Neuronal stem cell (in vitro differentiated cells): ENCODE data around the gene SNX13.

Source experiments
- DNase-seq: peaks from one replicate; pipeline ENCODE4 v3.0.0-alpha.2; 2013; ENCODE audit warnings: low spot score
- H2AFZ ChIP-seq: one replicate; pipeline ENCODE4 v1.6.1; 2013; ENCODE audit warnings: mild to moderate bottlenecking, low read length, inconsistent platforms
- H2AK5ac ChIP-seq: 2 replicates; pipeline ENCODE4 v1.6.1; 2013; ENCODE audit warnings: low read depth, mild to moderate bottlenecking, inconsistent platforms, low read length, moderate library complexity, mixed read lengths
- H2BK120ac ChIP-seq: 2 replicates; pipeline ENCODE4 v1.6.1; 2013; ENCODE audit warnings: low read depth, mild to moderate bottlenecking, inconsistent platforms, low read length, moderate library complexity, mixed read lengths
- H2BK12ac ChIP-seq: one replicate; pipeline ENCODE4 v1.6.1; 2013; ENCODE audit warnings: low read length, inconsistent platforms
- H2BK15ac ChIP-seq: 2 replicates; pipeline ENCODE4 v1.6.1; 2013; ENCODE audit warnings: mild to moderate bottlenecking, low read length, inconsistent platforms, mixed read lengths
- H2BK5ac ChIP-seq: one replicate; pipeline ENCODE4 v1.6.1; 2013; ENCODE audit warnings: inconsistent platforms, mild to moderate bottlenecking, low read length, moderate library complexity
- H3K14ac ChIP-seq: one replicate; pipeline ENCODE4 v1.6.1; 2013; ENCODE audit warnings: low read length, inconsistent platforms
- H3K18ac ChIP-seq: 2 replicates; pipeline ENCODE4 v1.6.1; 2013; ENCODE audit warnings: low read length, inconsistent platforms
- H3K23ac ChIP-seq: 2 replicates; pipeline ENCODE4 v1.6.1; 2013; ENCODE audit warnings: low read depth, mild to moderate bottlenecking, mixed read lengths, low read length, inconsistent platforms; ENCODE audit not compliant: poor library complexity
- H3K27ac ChIP-seq: replicated peaks from 3 replicates; pipeline ENCODE4 v1.5.1; 2013; ENCODE audit warnings: low read length, inconsistent platforms
- H3K27me3 ChIP-seq, 3 experiments: 2 replicates each; pipeline ENCODE4 v1.6.1; 2013; ENCODE audit warnings: low read length in 3 of 3, mild to moderate bottlenecking in 2 of 3, inconsistent platforms in 1 of 3, low read depth in 1 of 3, mixed read lengths in 1 of 3, moderate library complexity in 1 of 3; ENCODE audit not compliant: control insufficient read depth in 3 of 3, insufficient read depth in 3 of 3
- H3K36me3 ChIP-seq, 2 donors: replicated peaks in 1 of 2; 2 replicates each; pipeline ENCODE4 v1.6.1; 2013; ENCODE audit warnings: low read length in 2 of 2; ENCODE audit not compliant: control insufficient read depth in 2 of 2, insufficient read depth in 2 of 2
- H3K4ac ChIP-seq: 2 replicates; pipeline ENCODE4 v1.6.1; 2013; ENCODE audit warnings: inconsistent platforms, mild to moderate bottlenecking, low read length, moderate library complexity
- H3K4me1 ChIP-seq, 2 donors: 1 replicate in 1 of 2; 2 replicates in 1 of 2; pipeline ENCODE4 v1.6.1; 2013; ENCODE audit warnings: low read length in 2 of 2, low read depth in 1 of 2; ENCODE audit not compliant: control insufficient read depth in 2 of 2, insufficient read depth in 1 of 2
- H3K4me2 ChIP-seq: one replicate; pipeline ENCODE4 v1.6.1; 2013; ENCODE audit warnings: mild to moderate bottlenecking, low read length, inconsistent platforms; ENCODE audit not compliant: insufficient read depth, poor library complexity, severe bottlenecking
- H3K4me3 ChIP-seq, 2 donors: 2 replicates each; pipeline ENCODE4 v1.5.1; 2013; ENCODE audit warnings: low read length in 2 of 2, mild to moderate bottlenecking in 2 of 2, inconsistent platforms in 1 of 2, moderate library complexity in 1 of 2
- H3K79me1 ChIP-seq: one replicate; pipeline ENCODE4 v1.6.1; 2013; ENCODE audit warnings: low read depth, mild to moderate bottlenecking, inconsistent platforms, low read length, moderate library complexity
- H3K9ac ChIP-seq: one replicate; pipeline ENCODE4 v1.6.1; 2013; ENCODE audit warnings: mild to moderate bottlenecking, low read depth, low read length, inconsistent platforms; ENCODE audit not compliant: poor library complexity
- H3K9me3 ChIP-seq, 2 donors: replicated peaks in 1 of 2; 2 replicates each; pipeline versions ENCODE3 to v1.6.1; 2013; ENCODE audit warnings: low read length in 2 of 2, mild to moderate bottlenecking in 2 of 2, inconsistent platforms in 1 of 2, low read depth in 1 of 2, mixed read lengths in 1 of 2, moderate library complexity in 1 of 2; ENCODE audit not compliant: control insufficient read depth in 2 of 2, insufficient read depth in 1 of 2
- H4K8ac ChIP-seq: one replicate; pipeline ENCODE4 v1.6.1; 2013; ENCODE audit warnings: low read depth, mild to moderate bottlenecking, inconsistent platforms, low read length, moderate library complexity
- H4K91ac ChIP-seq: one replicate; pipeline ENCODE4 v1.6.1; 2013; ENCODE audit warnings: low read length, low read depth, mild to moderate bottlenecking, inconsistent platforms; ENCODE audit not compliant: poor library complexity
- WGBS, 2 donors: extraction: QIAGEN DNeasy Blood & Tissue Kit; methylation state at CpG; one replicate each; pipeline ENCODE4 v1.1.7; 2013; ENCODE audit warnings: missing lambda C conversion rate in 2 of 2, mixed read lengths in 1 of 2; ENCODE audit not compliant: insufficient read length in 2 of 2, insufficient replicate concordance in 1 of 2; ENCODE audit errors: extremely low coverage in 2 of 2; 5-methylcytosine and 5-hydroxymethylcytosine counted together

SNX13 gene

GRCh38 chr7:17976952-17977351, 36.7 kb upstream of the SNX13 start:
- WGBS, 2 donors: no CpG with 5 or more reads among the region's 2 CpGs
- Histone ChIP-seq H4K8ac (no peak overlapping the region), H3K27me3 (no peaks in the 10 kb centered on the region), H2BK5ac (no peak overlapping the region), H3K4me1 (no peaks in the 10 kb centered on the region), H3K23ac (no peak overlapping the region), H2BK15ac (no peak overlapping the region), H3K9ac (no peak overlapping the region), H3K36me3 (no peaks in the 10 kb centered on the region), H3K79me1 (no peaks in the 10 kb centered on the region), H3K18ac (no peak overlapping the region), H2AK5ac (no peak overlapping the region), H2BK120ac (no peak overlapping the region), H3K9me3 (no peaks in the 10 kb centered on the region), H3K4ac (no peak overlapping the region), H3K27ac (no peak overlapping the region), H3K4me2 (no peak overlapping the region), H3K14ac (no peak overlapping the region), H2BK12ac (no peak overlapping the region), H2AFZ (no peak overlapping the region), H3K4me3 (no peak overlapping the region), H4K91ac (no peak overlapping the region)
- DNase-seq: no peak

- Histone ChIP-seq H3K36me3 (no peaks in the 10 kb centered on the region), H2BK15ac (no peak overlapping the region), H3K79me1 (no peaks in the 10 kb centered on the region), H3K14ac (no peak overlapping the region), H3K23ac (no peak overlapping the region), H4K91ac (no peak overlapping the region), H3K4me3 (no peak overlapping the region), H3K9ac (no peak overlapping the region), H3K4me2 (no peak overlapping the region), H2BK5ac (no peak overlapping the region), H2AK5ac (no peak overlapping the region), H2AFZ (no peak overlapping the region), H3K27ac (no peak overlapping the region), H3K4ac (no peak overlapping the region), H4K8ac (no peak overlapping the region), H2BK120ac (no peak overlapping the region), H3K9me3 (no peaks in the 10 kb centered on the region), H3K18ac (no peak overlapping the region), H3K4me1 (no peaks in the 10 kb centered on the region), H2BK12ac (no peak overlapping the region), H3K27me3 (no peaks in the 10 kb centered on the region)
- WGBS, 2 donors: no CpG with 5 or more reads among the region's 2 CpGs
- no peak for DNase-seq
These were observed 31.1 kb upstream of the SNX13 start for GRCh38 chr7:17971411-17971810.

GRCh38 chr7:17968791-17969715, 28.8 kb upstream of the SNX13 start:
- Histone ChIP-seq H4K91ac (no peak overlapping the region), H3K18ac (no peak overlapping the region), H2BK12ac (no peak overlapping the region), H3K36me3 (no peaks in the 10 kb centered on the region), H3K27me3 (no peaks in the 10 kb centered on the region), H3K79me1 (no peaks in the 10 kb centered on the region), H2AK5ac (no peak overlapping the region), H3K23ac (no peak overlapping the region), H2BK5ac (no peak overlapping the region), H3K4me1 (no peaks in the 10 kb centered on the region), H2AFZ (no peak overlapping the region), H3K9ac (no peak overlapping the region), H3K9me3 (no peaks in the 10 kb centered on the region), H3K4me2 (no peak overlapping the region), H3K14ac (no peak overlapping the region), H2BK15ac (no peak overlapping the region), H3K4me3 (no peak overlapping the region), H3K27ac (no peak overlapping the region), H2BK120ac (no peak overlapping the region), H3K4ac (no peak overlapping the region), H4K8ac (no peak overlapping the region)
- WGBS, 2 donors: no CpG with 5 or more reads among the region's 5 CpGs
- DNase-seq: no peak

GRCh38 chr7:17966706-17967105, 26.4 kb upstream of the SNX13 start:
- H2BK15ac ChIP-seq: no peak overlapping the region
- no peak overlapping the region for H3K9ac ChIP-seq
- H2BK120ac ChIP-seq: no peak overlapping the region
- no peak overlapping the region for H2BK5ac ChIP-seq
- no peak overlapping the region for H2BK12ac ChIP-seq
- no peak overlapping the region for H3K27ac ChIP-seq
- no peaks in the 10 kb centered on the region for H3K36me3 ChIP-seq
- H3K4me2 ChIP-seq: no peak overlapping the region
- H3K4me1 ChIP-seq: no peaks in the 10 kb centered on the region
- H3K9me3 ChIP-seq: no peaks in the 10 kb centered on the region
- no peak overlapping the region for H3K14ac ChIP-seq
- H2AK5ac ChIP-seq: no peak overlapping the region
- H4K8ac ChIP-seq: no peak overlapping the region
- no peak overlapping the region for H3K18ac ChIP-seq
- no peak for DNase-seq
- H3K23ac ChIP-seq: no peak overlapping the region
- no peaks in the 10 kb centered on the region for H3K79me1 ChIP-seq
- no peak overlapping the region for H2AFZ ChIP-seq
- no peak overlapping the region for H4K91ac ChIP-seq
- WGBS, 2 donors: no CpG with 5 or more reads among the region's 3 CpGs
- no peak overlapping the region for H3K4me3 ChIP-seq
- H3K27me3 ChIP-seq: no peaks in the 10 kb centered on the region
- H3K4ac ChIP-seq: no peak overlapping the region
